HEK293 (cell line): Measurements from ENCODE around the gene NIPAL1.

Experiments used
- CTCF ChIA-PET: fragments of 350-600 bp; formaldehyde crosslinking; extraction: SDS; loops from one replicate; lab custom pipeline; 2021; ENCODE audit warnings: antibody characterized with exemption; lab: Yijun Ruan, JAX
- POLR2A ChIA-PET: fragments of 300-600 bp; formaldehyde crosslinking; extraction: SDS; loops from one replicate; lab custom pipeline; 2020; ENCODE audit warnings: antibody characterized with exemption, inconsistent platforms; lab: Yijun Ruan, JAX
- H3K27ac ChIP-seq: fragments of 200-500 bp; sonication (Bioruptor generic); 2 replicates; pipeline ENCODE4 v1.5.1; 2014; ENCODE audit warnings: low read depth, low read length, control low read depth, inconsistent platforms; ENCODE audit errors: extremely low read depth
- H3K36me3 ChIP-seq, 2 experiments: fragments of 200-500 bp in 1 of 2; sonication (Bioruptor generic) in 1 of 2; 1 replicate in 1 of 2; 2 replicates in 1 of 2; pipeline ENCODE4 v1.5.1; 2014 to 2017; ENCODE audit warnings: inconsistent platforms in 2 of 2, low read length in 2 of 2; ENCODE audit not compliant: control insufficient read depth in 2 of 2, insufficient read depth in 1 of 2
- H3K4me1 ChIP-seq: fragments of 200-500 bp; sonication (Bioruptor generic); 2 replicates; pipeline ENCODE4 v1.5.1; 2014; ENCODE audit warnings: mild to moderate bottlenecking, low read length, inconsistent platforms; ENCODE audit not compliant: control insufficient read depth, insufficient read depth
- H3K4me3 ChIP-seq: 2 replicates; pipeline ENCODE4 v1.5.1; 2011; ENCODE audit warnings: low read depth, mild to moderate bottlenecking, control low read depth, low read length, moderate library complexity
- H3K9me3 ChIP-seq: fragments of 200-500 bp; sonication (Bioruptor generic); 2 replicates; pipeline ENCODE4 v1.5.1; 2014; ENCODE audit warnings: low read depth, low read length, inconsistent platforms; ENCODE audit not compliant: control insufficient read depth, insufficient read depth
- BCL11A ChIP-seq: fragments of 450-650 bp; formaldehyde crosslinking; IDR thresholded peaks from 2 replicates; pipeline ENCODE4 v1.5.1; 2016; ENCODE audit warnings: low read depth, missing biosample characterization, missing genetic modification characterization
- BCL11B ChIP-seq: fragments of 450-650 bp; formaldehyde crosslinking; IDR thresholded peaks from 2 replicates; pipeline ENCODE4 v1.5.1; 2016; ENCODE audit warnings: low read depth, missing biosample characterization, missing genetic modification characterization
- EGR2 ChIP-seq: fragments of 450-650 bp; formaldehyde crosslinking; IDR thresholded peaks from 2 replicates; pipeline ENCODE4 v1.5.1; 2016; ENCODE audit warnings: low read depth, missing biosample characterization, missing genetic modification characterization
- GLI4 ChIP-seq: fragments of 450-650 bp; formaldehyde crosslinking; IDR thresholded peaks from 2 replicates; pipeline ENCODE4 v1.5.1; 2016; ENCODE audit warnings: missing biosample characterization, missing genetic modification characterization
- GLIS1 ChIP-seq: fragments of 450-650 bp; formaldehyde crosslinking; IDR thresholded peaks from 2 replicates; pipeline ENCODE4 v1.5.1; 2016; ENCODE audit warnings: missing biosample characterization, missing genetic modification characterization
- GLIS2 ChIP-seq: fragments of 450-650 bp; formaldehyde crosslinking; IDR thresholded peaks from 2 replicates; pipeline ENCODE4 v1.5.1; 2016; ENCODE audit warnings: missing biosample characterization, missing genetic modification characterization
- KLF10 ChIP-seq: fragments of 450-650 bp; IDR thresholded peaks from 2 replicates; pipeline ENCODE4 v1.5.1; 2018; ENCODE audit warnings: missing biosample characterization, mild to moderate bottlenecking, missing genetic modification characterization
- YY2 ChIP-seq: fragments of 450-650 bp; formaldehyde crosslinking; IDR thresholded peaks from 2 replicates; pipeline ENCODE4 v1.5.1; 2016; ENCODE audit warnings: missing biosample characterization, missing genetic modification characterization
- ZNF155 ChIP-seq: fragments of 450-650 bp; formaldehyde crosslinking; IDR thresholded peaks from 2 replicates; pipeline ENCODE4 v1.5.1; 2016; ENCODE audit warnings: missing biosample characterization, missing genetic modification characterization
- ZNF2 ChIP-seq: fragments of 450-650 bp; formaldehyde crosslinking; IDR thresholded peaks from 2 replicates; pipeline ENCODE4 v1.5.1; 2016; ENCODE audit warnings: missing biosample characterization, missing genetic modification characterization
- ZNF211 ChIP-seq: fragments of 450-650 bp; formaldehyde crosslinking; IDR thresholded peaks from 2 replicates; pipeline ENCODE4 v1.5.1; 2016; ENCODE audit warnings: low read depth, missing biosample characterization, missing genetic modification characterization
- ZNF239 ChIP-seq: fragments of 450-650 bp; formaldehyde crosslinking; IDR thresholded peaks from 2 replicates; pipeline ENCODE4 v1.5.1; 2016; ENCODE audit warnings: missing biosample characterization, missing genetic modification characterization
- ZNF391 ChIP-seq: fragments of 450-650 bp; formaldehyde crosslinking; IDR thresholded peaks from 2 replicates; pipeline ENCODE4 v1.5.1; 2016; ENCODE audit warnings: low read depth, missing biosample characterization, missing genetic modification characterization, borderline replicate concordance
- ZNF404 ChIP-seq: fragments of 450-650 bp; formaldehyde crosslinking; IDR thresholded peaks from 2 replicates; pipeline ENCODE4 v1.5.1; 2017; ENCODE audit warnings: missing biosample characterization, missing genetic modification characterization
- ZNF548 ChIP-seq: fragments of 450-650 bp; formaldehyde crosslinking; IDR thresholded peaks from 2 replicates; pipeline ENCODE4 v1.5.1; 2016; ENCODE audit warnings: missing biosample characterization, missing genetic modification characterization
- ZNF560 ChIP-seq: fragments of 450-650 bp; formaldehyde crosslinking; IDR thresholded peaks from 2 replicates; pipeline ENCODE4 v1.5.1; 2017; ENCODE audit warnings: missing biosample characterization, missing genetic modification characterization, borderline replicate concordance
- ZNF664 ChIP-seq: fragments of 450-650 bp; formaldehyde crosslinking; IDR thresholded peaks from 2 replicates; pipeline ENCODE4 v1.5.1; 2016; ENCODE audit warnings: missing biosample characterization, missing genetic modification characterization
- ZNF670 ChIP-seq: fragments of 450-650 bp; formaldehyde crosslinking; IDR thresholded peaks from 2 replicates; pipeline ENCODE4 v1.5.1; 2016; ENCODE audit warnings: missing biosample characterization, missing genetic modification characterization, low read depth
- ZNF776 ChIP-seq: fragments of 450-650 bp; formaldehyde crosslinking; IDR thresholded peaks from 2 replicates; pipeline ENCODE4 v1.5.0; 2017; ENCODE audit warnings: missing biosample characterization, missing genetic modification characterization, borderline replicate concordance
- TF ChIP-seq, protein P1 (sequence below): fragments of 450-650 bp; formaldehyde crosslinking; IDR thresholded peaks from 2 replicates; pipeline ENCODE4 v1.5.1; 2016; ENCODE audit warnings: missing biosample characterization, missing genetic modification characterization, low read depth
- TF ChIP-seq, protein P2 (sequence below): fragments of 450-650 bp; formaldehyde crosslinking; IDR thresholded peaks from 2 replicates; pipeline ENCODE4 v1.5.1; 2016; ENCODE audit warnings: missing biosample characterization, missing genetic modification characterization
- TF ChIP-seq, protein P3 (sequence below): fragments of 450-650 bp; formaldehyde crosslinking; IDR thresholded peaks from 2 replicates; pipeline ENCODE4 v1.5.1; 2017; ENCODE audit warnings: missing biosample characterization, missing genetic modification characterization
- TF ChIP-seq, protein P4 (sequence below): fragments of 450-650 bp; formaldehyde crosslinking; IDR thresholded peaks from 2 replicates; pipeline ENCODE4 v1.5.1; 2016; ENCODE audit warnings: missing biosample characterization, missing genetic modification characterization
- TF ChIP-seq, protein P5 (sequence below): fragments of 450-650 bp; formaldehyde crosslinking; IDR thresholded peaks from 2 replicates; pipeline ENCODE4 v1.5.1; 2017; ENCODE audit warnings: missing biosample characterization, missing genetic modification characterization
- TF ChIP-seq, protein P6 (sequence below): fragments of 450-650 bp; formaldehyde crosslinking; IDR thresholded peaks from 2 replicates; pipeline ENCODE4 v1.5.0; 2017; ENCODE audit warnings: missing biosample characterization, missing genetic modification characterization, borderline replicate concordance

NIPAL1 gene

DNA sequence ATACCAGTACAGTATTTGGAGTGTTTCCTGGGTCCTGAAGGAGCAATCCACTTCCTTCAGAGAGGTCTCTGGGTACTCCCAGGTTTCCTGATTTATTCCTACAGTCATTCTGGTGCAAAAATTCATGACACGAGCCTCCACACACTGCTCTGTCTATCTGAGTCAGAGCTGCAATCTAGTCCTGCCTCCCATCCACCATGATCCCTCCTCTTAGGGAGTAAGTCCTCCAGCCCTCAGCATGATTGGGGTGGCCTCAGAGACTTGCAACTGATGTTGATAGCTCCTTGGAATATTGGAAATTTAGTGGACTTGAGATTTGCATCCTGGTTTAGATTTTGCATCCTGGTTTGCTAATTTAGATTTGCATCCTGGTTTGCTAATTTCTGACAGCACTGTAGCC is 20.6 kb upstream of the NIPAL1 start:
- H3K4me1 ChIP-seq: no peaks in the 10 kb centered on the region
- ChIA-PET CTCF (interaction anchor here (1.5 kb wide), 1 partner anchor 90 kb away, joined by 3 read pairs; no protein-coding TSS in a partner anchor), POLR2A (no interaction called here)
- H3K9me3 ChIP-seq: no peaks in the 10 kb centered on the region
- H3K36me3 ChIP-seq: no peaks in the 10 kb centered on the region
- no peak overlapping the region for H3K4me3 ChIP-seq
- H3K27ac ChIP-seq: no peak overlapping the region
- TF ChIP-seq YY2 (no peak), BCL11A (no peak), BCL11B (tag by site-specific recombination) (no peak), ZNF560 (tag by site-specific recombination) (no peak), ZNF664 (tag by site-specific recombination) (no peak), ZNF239 (tag by site-specific recombination) (no peak), ZNF155 (tag by site-specific recombination) (no peak), ZNF404 (tag by site-specific recombination) (no peak), GLIS1 (tag by site-specific recombination) (no peak), KLF10 (tag by site-specific recombination) (no peak), ZNF670 (tag by site-specific recombination) (no peak)
- TF ChIP-seq, protein P1, sequence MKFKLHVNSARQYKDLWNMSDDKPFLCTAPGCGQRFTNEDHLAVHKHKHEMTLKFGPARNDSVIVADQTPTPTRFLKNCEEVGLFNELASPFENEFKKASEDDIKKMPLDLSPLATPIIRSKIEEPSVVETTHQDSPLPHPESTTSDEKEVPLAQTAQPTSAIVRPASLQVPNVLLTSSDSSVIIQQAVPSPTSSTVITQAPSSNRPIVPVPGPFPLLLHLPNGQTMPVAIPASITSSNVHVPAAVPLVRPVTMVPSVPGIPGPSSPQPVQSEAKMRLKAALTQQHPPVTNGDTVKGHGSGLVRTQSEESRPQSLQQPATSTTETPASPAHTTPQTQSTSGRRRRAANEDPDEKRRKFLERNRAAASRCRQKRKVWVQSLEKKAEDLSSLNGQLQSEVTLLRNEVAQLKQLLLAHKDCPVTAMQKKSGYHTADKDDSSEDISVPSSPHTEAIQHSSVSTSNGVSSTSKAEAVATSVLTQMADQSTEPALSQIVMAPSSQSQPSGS: no peak
- TF ChIP-seq, protein P2, sequence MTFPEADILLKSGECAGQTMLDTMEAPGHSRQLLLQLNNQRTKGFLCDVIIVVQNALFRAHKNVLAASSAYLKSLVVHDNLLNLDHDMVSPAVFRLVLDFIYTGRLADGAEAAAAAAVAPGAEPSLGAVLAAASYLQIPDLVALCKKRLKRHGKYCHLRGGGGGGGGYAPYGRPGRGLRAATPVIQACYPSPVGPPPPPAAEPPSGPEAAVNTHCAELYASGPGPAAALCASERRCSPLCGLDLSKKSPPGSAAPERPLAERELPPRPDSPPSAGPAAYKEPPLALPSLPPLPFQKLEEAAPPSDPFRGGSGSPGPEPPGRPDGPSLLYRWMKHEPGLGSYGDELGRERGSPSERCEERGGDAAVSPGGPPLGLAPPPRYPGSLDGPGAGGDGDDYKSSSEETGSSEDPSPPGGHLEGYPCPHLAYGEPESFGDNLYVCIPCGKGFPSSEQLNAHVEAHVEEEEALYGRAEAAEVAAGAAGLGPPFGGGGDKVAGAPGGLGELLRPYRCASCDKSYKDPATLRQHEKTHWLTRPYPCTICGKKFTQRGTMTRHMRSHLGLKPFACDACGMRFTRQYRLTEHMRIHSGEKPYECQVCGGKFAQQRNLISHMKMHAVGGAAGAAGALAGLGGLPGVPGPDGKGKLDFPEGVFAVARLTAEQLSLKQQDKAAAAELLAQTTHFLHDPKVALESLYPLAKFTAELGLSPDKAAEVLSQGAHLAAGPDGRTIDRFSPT (tag by site-specific recombination): no peak

DNA sequence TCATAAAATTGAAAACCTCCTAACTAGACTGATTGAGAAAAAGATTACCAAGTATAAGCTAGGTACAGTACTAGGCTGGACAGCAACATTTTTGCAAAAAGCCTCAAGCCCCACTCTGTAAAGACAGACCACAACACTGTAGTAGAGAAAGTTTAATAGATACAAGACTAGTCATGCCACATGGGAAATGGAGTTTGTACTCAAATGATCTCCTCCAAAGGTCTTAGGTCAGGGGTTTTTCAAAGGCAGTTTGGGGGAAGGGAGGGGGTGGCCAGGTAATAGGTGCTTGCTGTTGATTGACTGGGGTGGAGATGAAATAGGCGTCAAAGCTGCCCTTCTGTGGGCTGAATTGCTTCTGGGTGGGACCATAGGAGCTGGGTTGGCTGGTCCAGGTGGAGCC is 14.3 kb upstream of the NIPAL1 start:
- no peaks in the 10 kb centered on the region for H3K4me1 ChIP-seq
- no peaks in the 10 kb centered on the region for H3K9me3 ChIP-seq
- CTCF ChIA-PET: interaction anchor here (0.7 to 4.3 kb wide), 6 partner anchors 9 to 122 kb away, joined by 3 to 36 read pairs (median 4); partner anchors contain the start of gene CNGA1
- no peaks in the 10 kb centered on the region for H3K36me3 ChIP-seq
- no peak overlapping the region for H3K4me3 ChIP-seq
- POLR2A ChIA-PET: no interaction called here
- H3K27ac ChIP-seq: no peak overlapping the region
- TF ChIP-seq GLIS2 (tag by site-specific recombination): no peak
- no peak for TF ChIP-seq ZNF2 (tag by site-specific recombination)
- no peak for TF ChIP-seq ZNF391 (tag by site-specific recombination)
- TF ChIP-seq, protein P3, sequence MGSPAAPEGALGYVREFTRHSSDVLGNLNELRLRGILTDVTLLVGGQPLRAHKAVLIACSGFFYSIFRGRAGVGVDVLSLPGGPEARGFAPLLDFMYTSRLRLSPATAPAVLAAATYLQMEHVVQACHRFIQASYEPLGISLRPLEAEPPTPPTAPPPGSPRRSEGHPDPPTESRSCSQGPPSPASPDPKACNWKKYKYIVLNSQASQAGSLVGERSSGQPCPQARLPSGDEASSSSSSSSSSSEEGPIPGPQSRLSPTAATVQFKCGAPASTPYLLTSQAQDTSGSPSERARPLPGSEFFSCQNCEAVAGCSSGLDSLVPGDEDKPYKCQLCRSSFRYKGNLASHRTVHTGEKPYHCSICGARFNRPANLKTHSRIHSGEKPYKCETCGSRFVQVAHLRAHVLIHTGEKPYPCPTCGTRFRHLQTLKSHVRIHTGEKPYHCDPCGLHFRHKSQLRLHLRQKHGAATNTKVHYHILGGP (tag by site-specific recombination): no peak
- TF ChIP-seq ZNF776 (tag by site-specific recombination): no peak
- TF ChIP-seq ZNF211 (tag by site-specific recombination): no peak
- no peak for TF ChIP-seq EGR2 (tag by site-specific recombination)
- TF ChIP-seq, protein P4, sequence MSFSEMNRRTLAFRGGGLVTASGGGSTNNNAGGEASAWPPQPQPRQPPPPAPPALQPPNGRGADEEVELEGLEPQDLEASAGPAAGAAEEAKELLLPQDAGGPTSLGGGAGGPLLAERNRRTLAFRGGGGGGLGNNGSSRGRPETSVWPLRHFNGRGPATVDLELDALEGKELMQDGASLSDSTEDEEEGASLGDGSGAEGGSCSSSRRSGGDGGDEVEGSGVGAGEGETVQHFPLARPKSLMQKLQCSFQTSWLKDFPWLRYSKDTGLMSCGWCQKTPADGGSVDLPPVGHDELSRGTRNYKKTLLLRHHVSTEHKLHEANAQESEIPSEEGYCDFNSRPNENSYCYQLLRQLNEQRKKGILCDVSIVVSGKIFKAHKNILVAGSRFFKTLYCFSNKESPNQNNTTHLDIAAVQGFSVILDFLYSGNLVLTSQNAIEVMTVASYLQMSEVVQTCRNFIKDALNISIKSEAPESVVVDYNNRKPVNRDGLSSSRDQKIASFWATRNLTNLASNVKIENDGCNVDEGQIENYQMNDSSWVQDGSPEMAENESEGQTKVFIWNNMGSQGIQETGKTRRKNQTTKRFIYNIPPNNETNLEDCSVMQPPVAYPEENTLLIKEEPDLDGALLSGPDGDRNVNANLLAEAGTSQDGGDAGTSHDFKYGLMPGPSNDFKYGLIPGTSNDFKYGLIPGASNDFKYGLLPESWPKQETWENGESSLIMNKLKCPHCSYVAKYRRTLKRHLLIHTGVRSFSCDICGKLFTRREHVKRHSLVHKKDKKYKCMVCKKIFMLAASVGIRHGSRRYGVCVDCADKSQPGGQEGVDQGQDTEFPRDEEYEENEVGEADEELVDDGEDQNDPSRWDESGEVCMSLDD (tag by site-specific recombination): no peak
- TF ChIP-seq, protein P5, sequence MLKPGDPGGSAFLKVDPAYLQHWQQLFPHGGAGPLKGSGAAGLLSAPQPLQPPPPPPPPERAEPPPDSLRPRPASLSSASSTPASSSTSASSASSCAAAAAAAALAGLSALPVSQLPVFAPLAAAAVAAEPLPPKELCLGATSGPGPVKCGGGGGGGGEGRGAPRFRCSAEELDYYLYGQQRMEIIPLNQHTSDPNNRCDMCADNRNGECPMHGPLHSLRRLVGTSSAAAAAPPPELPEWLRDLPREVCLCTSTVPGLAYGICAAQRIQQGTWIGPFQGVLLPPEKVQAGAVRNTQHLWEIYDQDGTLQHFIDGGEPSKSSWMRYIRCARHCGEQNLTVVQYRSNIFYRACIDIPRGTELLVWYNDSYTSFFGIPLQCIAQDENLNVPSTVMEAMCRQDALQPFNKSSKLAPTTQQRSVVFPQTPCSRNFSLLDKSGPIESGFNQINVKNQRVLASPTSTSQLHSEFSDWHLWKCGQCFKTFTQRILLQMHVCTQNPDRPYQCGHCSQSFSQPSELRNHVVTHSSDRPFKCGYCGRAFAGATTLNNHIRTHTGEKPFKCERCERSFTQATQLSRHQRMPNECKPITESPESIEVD (tag by site-specific recombination): no peak
- TF ChIP-seq ZNF548 (tag by site-specific recombination): no peak
- TF ChIP-seq GLI4 (tag by site-specific recombination): no peak
- TF ChIP-seq, protein P6, sequence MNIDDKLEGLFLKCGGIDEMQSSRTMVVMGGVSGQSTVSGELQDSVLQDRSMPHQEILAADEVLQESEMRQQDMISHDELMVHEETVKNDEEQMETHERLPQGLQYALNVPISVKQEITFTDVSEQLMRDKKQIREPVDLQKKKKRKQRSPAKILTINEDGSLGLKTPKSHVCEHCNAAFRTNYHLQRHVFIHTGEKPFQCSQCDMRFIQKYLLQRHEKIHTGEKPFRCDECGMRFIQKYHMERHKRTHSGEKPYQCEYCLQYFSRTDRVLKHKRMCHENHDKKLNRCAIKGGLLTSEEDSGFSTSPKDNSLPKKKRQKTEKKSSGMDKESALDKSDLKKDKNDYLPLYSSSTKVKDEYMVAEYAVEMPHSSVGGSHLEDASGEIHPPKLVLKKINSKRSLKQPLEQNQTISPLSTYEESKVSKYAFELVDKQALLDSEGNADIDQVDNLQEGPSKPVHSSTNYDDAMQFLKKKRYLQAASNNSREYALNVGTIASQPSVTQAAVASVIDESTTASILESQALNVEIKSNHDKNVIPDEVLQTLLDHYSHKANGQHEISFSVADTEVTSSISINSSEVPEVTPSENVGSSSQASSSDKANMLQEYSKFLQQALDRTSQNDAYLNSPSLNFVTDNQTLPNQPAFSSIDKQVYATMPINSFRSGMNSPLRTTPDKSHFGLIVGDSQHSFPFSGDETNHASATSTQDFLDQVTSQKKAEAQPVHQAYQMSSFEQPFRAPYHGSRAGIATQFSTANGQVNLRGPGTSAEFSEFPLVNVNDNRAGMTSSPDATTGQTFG: no peak
